Measurements from ENCODE around the gene SPTBN1.

Gene SPTBN1

GRCh38 chr2:54579682-54580620 lies 123.8 kb downstream of the SPTBN1 start:
- DNase-seq (ENCODE audit: low read depth): no peak
- no peak overlapping the region for H3K4me3 ChIP-seq (ENCODE audit: low read depth, low read length)
- TF ChIP-seq CTCF (conservative IDR thresholded peaks at IDR 0.05; ENCODE audit: low read depth, low read length): no peak

GRCh38 chr2:54581326-54582039 lies 125.4 kb downstream of the SPTBN1 start:
- DNase-seq (ENCODE audit: low read depth): no peak
- H3K4me3 ChIP-seq (ENCODE audit: low read depth, low read length): no peak overlapping the region
- no peak for TF ChIP-seq CTCF (conservative IDR thresholded peaks at IDR 0.05; ENCODE audit: low read depth, low read length)

- H3K4me3 ChIP-seq (ENCODE audit: low read depth, low read length): no peak overlapping the region
- DNase-seq (ENCODE audit: low read depth): no peak
- TF ChIP-seq CTCF (conservative IDR thresholded peaks at IDR 0.05; ENCODE audit: low read depth, low read length): no peak
Observed at GRCh38 chr2:54582987-54583386, 126.9 kb downstream of the SPTBN1 start.

- no peak for TF ChIP-seq CTCF (conservative IDR thresholded peaks at IDR 0.05; ENCODE audit: low read depth, low read length)
- no peak for DNase-seq (ENCODE audit: low read depth)
- no peak overlapping the region for H3K4me3 ChIP-seq (ENCODE audit: low read depth, low read length)
Observed at GRCh38 chr2:54584598-54584997, 128.5 kb downstream of the SPTBN1 start.

- DNase-seq (ENCODE audit: low read depth): no peak
- no peak overlapping the region for H3K4me3 ChIP-seq (ENCODE audit: low read depth, low read length)
- no peak for TF ChIP-seq CTCF (conservative IDR thresholded peaks at IDR 0.05; ENCODE audit: low read depth, low read length)
Observed at GRCh38 chr2:54585136-54585733, 129.1 kb downstream of the SPTBN1 start.

- TF ChIP-seq CTCF (conservative IDR thresholded peaks at IDR 0.05; ENCODE audit: low read depth, low read length): no peak
- no peak overlapping the region for H3K4me3 ChIP-seq (ENCODE audit: low read depth, low read length)
- no peak for DNase-seq (ENCODE audit: low read depth)
Observed at GRCh38 chr2:54586062-54586461, 129.9 kb downstream of the SPTBN1 start.
